NCI-H510A (cell line): ENCODE data around the gene VAV2.

Source experiments
- DNase-seq: peaks from one replicate; lab custom pipeline; 2025; lab: John Stamatoyannopoulos, UW

The VAV2 gene

DNA sequence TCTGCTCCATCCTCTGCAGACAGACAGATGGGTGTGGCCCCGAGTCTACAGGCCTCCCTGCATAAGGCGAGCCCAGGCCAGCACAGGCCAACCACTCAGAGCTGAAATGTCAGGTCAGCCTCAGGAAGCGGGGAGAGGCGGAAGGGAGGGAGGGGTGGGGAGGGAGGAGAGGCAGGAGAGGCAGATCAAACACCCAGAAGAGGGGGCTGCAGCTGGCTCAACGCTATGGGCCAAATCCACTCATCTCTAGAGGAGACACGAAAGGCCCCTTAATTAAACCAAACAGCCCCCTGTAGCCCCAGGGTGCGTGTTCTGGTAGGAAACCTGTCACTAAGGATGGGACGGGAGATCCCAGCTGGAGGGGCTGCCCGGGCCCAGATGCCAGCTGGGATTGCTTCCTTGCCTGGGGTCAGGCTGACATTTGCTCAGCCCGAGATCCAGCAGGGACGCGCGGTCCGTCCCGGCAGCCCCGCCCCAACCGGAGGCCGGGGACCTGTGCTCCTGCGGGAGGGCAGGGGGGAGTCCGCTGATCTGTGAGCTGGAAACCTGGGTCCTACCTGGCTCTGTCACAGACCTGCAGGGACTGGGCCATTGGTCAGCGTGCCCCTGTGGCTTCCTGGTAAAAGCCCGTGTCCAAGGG is 156.7 kb downstream of the VAV2 start:
- peak; percentile 20 for DNase-seq

DNA sequence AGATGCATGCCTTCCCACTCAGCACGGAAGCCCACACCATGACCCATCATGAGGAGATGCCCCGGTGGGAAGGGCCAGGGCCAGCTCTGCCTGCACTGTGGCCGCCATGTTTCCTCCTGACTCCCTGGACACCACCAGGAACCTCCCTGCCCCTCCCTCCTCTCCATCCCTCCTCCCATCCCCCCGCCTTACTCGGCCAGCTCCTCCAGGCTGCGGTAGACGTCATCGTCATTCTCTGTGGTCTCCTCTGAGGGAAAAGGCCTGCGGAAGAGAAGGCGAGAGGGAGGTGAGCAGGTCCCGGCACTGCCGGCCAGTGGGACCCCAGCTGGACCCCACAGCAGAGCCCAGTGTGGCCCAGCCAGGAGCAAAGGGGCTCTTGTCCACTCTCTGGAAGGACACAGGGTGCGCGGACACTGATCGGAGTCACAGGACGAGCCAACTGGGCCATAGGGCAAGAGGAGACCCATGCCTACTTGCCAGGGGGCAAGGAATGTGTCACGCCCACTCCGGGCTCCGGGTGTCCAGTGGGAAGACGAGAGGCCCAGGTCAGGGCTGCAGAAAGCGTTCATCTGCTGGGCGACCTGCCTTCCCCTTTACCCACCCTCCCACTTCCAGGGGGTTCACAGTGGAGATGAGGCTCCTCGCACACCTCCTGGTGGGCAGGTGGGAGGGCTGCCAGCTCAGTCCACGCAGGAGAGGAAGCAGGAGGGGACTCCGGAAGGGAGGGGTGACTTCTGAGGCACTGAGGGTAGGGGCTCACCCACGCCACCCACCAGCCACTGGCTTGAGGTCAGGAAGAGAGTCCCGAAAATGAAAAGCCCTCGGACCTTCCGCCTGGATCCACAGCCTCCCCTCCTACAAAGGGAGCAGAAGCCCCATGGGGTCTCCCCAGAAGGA is 157.8 kb downstream of the VAV2 start:
- DNase-seq, result no peak

DNA sequence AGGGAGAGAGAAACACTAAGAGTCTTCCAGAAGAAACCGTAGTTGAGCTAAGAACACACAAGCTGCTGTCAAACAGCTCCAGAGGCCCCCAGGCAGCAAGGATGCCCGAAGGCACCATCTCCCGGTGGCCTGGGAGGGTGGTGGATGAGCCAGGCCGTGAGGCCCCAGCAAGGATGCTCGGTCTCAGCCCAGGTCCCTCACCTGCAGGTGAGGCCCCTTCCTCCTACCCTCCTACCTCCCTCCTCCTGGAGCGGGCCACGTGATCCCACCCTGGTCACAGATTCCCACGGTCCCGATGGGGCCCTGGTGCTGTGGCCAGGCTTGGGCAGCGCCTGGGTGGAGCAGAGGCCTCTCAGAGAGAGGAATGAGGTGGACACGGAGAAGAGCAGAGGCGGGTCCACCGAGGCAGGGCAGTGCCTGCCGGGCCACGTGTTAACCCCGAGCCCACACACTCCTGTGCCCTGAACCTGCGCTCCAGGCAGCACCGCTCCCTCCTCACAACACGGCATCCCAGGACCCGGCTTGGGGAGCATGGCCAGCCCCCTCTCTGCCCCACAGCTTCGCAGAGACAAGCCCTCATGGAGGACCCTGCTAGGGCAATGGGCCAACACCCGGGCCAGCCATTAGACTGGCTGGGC is 158.6 kb downstream of the VAV2 start:
- no peak for DNase-seq

DNA sequence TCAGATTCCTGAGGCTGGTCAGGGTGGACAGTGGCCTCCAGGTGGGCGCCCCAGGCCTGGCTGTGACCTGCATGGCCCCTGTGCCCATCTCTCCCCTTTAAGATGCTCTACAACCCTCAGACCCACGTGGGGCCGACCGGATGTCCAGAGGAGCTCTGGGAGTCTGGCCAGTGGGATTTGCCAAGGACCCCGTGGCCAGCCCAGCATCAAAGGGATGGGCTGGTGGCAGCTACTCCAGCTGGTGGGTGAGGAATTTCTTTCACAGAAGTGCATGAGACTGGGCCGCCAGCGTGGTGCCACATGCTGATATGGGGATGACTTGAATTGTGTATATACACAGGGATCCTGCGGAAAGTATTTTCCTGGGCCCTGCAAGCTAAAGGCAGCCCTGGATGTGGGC is 159.2 kb downstream of the VAV2 start:
- DNase-seq, result no peak

DNA sequence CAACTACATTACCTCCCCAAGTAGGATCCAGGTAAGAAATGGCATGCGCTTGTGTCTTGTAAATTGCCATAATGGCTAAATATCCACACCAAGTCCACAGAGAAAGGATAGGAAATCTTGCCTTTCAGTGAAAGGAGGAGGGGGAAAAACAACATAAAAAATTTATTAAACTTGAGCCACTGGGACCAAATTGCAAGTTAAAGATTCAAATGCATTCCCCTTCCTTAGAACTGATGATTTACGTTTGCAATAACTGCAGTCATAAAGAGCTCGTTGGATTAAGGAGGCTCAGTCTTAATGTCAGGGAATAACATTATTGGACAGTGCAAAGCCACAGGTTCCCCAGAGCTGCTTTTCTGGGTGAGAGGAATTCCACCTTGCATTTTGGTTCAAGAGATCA is 161.4 kb downstream of the VAV2 start:
- no peak for DNase-seq

DNA sequence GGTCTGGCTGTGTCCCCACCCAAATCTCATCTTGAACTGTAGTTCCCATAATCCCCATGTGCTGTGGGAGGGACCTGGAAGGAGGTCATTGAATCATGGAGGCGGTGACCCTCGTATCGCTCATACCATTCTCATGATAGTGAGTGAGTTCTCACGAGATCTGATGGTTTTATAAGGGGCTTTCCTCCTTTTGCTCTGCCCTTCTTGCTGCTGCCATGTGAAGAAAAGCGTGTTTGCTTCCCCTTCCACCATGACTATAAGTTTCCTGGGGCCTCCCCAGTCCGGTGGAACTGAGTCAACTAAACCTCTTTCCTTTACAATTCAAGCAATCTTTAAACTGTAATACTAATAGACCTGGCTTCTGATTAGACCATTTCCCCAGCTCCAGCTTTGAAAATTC is 161.8 kb downstream of the VAV2 start:
- DNase-seq, result no peak

DNA sequence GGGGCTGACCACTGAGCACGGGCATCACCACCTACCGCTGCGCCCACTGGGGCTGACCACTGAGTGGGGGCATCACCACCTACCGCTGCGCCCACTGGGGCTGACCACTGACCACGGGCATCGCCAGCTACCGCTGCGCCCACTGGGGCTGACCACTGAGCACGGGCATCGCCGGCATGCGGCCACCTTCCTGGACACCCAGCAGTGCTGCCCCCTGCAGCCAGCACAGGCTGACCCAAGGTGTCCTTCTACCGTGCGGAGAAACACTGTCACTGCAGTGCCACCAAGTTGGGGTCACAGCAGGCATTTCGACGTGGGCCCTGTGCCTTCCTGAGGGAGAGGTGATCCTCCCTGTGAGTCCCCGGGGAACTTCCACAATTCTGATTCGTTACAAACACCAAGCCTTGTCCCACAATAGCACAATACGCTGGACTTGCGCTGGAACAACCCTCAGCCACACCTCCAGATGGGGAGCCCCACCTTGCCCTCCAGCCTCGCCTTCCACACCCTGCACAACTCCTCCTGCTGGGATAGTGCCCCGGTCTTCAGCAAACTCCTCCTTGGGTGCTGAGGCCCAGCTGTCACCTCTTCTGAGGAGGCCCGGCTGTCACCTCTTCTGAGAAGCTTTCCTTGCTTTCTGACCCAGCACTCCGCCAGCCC is 163.7 kb downstream of the VAV2 start:
- no peak for DNase-seq

DNA sequence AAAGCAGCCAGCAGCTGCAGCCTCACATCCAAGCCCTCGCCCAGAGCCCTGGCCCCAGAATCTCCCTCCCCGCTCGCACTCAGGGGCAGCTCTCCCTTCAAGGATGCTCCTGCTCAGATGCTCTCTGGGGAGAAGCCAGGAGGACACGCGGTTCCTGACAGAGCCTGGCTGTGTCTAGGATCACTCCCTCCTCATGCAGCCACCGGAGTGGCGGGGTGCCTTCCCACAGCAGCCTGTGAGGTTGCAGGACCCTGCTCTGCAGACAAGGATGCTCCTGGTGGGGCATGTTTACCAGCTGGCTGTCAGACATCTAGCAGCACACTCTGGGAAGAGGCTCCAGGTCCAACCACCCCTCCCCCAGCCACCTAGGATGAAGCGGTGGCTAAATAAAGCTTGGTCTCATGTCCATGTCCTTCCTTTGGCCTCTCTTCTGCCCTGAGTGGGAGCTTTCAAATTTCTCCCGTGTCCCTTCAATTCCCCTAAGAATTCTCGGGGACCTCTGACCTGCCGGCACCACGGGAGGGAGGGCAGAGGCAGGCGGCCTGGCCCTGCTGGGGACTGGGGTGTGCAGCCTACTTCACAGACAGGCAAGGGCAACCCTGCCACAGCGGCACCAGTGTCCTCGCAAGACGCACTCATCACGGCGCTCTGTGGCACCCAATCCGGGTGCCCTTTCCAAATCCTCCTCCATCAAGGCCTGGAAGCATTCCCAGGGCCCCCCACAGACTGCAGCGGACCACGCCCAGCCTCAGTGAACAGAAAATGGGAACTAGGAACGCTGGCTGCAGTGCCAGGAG is 165.6 kb downstream of the VAV2 start:
- DNase-seq, result no peak

DNA sequence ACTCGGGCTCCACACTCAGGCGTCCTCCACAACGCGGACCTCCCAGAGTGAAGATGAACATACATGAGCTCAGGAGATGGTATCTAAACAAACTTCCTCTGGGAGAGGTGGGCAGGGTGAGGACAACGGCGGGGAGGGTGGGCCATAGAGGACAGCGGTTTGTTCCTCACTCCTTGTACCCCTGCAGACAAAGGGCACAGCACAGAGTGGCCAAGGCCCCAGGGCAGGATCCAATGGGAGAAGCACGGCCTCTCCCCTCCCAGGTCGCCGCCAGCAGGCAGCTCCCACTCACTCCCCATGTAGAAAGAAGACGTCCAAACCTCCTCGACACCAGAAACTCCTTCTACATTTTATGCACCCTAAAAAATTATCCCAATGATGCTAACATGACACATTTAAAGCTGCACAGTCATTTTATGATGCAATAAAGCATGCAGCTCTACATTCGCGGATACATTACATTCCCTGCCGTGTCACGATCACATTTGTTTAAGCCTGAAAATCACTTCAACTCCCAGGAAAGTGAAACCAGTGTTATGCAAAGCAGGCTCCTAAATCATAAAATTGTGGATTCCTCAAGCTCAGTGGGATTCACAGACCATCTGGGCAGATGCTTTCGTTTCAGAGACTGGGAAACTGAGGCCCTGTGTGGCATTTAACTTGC is 166.4 kb downstream of the VAV2 start:
- no peak for DNase-seq

DNA sequence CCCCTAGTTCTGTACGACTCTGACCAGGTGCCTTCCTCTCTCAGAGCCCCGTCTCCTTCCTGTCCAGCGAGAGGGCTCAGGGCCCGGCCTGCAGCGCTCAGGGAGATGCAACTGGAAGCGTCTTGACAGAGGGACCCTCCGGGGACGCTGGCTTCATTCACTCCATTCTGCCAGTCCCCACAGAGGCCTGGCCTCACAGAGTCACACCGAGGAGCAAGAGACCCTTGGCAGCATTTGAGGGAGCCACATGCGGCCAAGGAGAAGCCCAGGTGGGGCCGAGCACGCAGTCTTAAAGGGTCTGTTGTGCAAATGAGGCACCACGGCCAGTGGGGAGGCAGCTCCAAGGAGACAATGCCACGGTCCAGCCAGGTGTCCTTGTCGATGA is 167.3 kb downstream of the VAV2 start:
- DNase-seq, result no peak

DNA sequence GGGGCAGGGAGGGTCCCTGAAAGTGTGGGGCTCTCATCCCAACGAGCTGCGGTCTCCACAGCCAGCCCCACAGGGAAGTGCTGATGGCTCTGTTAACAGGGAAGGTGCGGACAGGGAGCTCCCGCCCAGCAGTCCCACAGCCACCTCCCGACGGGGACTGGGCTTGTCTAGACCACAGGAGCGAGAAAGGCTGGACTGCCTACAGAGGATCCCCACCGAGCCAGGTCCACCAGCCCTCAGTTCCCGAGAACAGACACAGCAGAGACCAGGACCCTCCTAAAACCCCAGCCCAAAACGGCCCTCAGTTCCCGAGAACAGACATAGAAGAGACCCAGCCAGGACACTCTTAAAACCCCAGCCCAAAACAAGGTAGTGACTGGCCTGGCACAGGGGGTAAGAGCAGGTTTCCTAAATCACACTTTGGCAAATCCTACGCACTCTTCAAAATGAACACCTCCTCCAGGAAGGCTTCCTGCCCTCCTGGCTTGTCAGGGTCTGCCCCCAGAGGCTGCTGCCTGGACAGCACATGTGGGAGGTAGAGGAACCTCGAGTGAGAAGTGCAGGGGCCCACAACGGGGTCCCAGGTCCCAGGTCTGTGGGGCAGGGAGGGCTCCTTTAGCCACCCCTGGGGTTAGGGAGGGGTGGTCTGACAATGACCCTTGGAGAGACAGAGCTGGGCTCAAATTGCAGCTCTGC is 167.9 kb downstream of the VAV2 start:
- no peak for DNase-seq

DNA sequence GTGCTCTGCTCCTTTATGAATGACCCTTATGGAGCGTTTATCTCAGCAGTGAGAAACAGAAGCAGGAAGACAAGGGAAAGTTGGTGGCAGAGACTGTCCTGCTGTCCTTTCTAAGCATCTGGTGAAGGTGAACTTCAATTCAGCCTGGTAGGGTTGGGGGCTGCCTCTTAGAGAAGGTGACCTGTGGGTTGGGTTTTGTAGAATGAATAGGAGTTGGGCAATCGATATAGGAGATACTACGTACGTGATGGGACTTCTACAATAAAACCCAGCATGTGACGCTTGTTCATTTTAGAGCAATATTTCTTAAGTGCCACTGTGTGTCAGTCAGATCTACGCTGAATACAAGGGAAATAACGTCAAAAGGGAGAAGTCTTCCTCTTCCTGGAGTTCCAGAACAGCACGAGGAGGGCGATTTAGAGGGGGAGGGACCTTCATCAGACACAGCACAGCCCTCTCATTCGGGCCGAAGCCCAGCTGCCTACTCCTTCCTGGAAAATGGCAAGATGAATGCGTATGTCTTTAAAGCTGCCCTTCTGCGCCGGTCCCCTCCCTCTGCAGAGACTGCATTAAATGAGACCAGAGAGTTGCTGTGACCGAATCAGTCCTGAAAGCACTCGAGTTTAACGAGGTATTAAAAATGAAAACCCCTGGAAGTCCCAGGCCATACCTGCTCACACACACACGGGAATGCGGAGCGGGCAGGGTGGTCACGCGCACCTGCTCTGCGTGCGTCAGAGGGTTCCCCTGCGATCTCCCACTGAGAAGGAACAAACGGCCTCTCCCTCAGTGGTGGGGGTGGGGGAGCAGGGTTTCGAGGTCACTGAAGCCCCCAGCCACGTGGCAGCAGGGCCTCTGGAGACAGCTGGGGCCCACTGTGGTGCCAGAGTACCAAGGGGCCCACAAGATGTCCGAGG is 168.7 kb downstream of the VAV2 start:
- DNase-seq, result no peak

DNA sequence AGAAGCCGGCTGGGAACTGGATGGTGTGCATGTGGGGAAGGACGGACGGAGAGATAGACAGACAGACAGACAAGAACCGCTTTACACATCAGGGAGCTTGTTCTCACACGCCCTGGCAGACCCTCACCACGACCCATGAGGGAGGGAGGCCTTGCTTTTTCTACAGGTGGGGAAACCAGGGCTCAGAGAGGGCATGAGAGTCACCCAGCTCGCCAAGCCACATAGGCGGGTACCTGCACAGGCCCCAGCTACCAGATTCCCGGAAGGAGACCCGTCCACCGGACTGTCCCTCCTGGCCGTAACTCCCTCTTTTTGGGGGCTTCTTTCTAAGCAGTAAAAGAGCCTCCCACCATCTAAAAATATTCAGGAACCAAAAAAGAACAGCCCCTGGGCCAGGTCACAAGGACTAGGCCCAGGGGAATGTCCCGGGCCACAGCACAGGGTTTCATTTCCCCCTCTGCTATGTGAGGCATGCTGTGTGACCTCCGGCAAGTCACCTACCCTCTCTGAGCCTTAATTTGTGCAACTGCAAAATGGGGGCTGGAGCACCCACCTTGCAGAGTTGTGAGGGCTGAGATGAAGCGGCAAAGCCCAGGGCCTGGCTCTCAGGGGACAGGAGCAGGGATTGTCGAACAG is 169.6 kb downstream of the VAV2 start:
- no peak for DNase-seq

DNA sequence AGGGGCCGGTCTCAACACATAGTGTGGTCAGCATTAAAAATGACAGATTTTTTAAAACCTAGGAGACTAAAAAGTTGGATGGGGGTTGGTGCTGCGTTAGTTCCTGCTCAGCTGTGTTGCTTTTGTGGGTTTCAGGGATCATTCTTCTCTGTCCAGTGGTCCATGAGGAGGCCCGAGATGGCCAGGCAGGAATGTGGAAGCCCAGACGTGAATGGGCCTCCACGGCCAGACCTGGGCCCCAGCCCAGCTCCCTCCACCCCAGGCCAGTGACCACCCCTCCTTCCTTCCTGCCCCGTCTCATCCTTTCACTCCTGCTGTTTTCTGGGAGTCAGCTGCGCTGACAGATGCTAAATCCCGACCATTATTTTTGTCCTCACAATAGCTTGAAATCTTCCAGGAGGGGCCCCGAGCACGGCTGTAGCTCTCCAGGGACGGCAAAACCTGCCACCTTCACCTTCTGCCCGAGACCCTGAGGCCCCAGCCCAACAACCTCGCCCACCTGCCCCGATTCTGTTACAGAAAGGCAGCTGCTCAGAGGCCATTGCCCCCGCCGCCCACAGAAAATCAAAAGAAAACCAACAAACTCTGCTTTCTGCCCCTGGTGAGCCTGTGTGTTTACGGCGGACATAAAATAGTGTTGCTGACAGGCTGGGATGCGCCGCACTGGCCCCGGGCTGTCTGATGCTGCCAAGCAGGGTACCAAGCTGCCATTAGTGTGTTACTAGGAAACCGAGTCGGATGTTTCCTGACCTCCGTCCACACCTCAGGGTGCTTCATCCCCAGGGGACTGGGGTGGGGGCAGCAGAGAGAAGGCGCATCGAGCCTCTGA is 170.3 kb downstream of the VAV2 start:
- no peak for DNase-seq

DNA sequence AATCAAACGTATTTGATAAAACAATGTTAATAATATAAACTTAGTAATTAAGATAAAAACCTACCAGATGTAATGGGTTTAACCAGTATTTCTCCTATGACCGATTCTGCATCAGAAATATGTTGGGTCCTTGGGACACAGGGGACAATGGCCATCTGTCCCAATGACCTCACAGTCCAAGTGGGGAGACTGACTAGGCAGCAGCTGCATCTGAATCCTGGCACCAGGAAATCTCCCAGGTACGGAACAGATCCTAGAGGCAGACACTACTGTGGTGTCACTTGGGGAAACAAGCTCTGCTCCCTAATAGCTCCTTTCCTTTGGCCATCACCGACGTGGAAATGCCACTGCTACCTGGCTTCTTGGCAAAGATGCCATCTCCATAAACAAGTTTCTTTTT is 172.2 kb downstream of the VAV2 start:
- no peak for DNase-seq

DNA sequence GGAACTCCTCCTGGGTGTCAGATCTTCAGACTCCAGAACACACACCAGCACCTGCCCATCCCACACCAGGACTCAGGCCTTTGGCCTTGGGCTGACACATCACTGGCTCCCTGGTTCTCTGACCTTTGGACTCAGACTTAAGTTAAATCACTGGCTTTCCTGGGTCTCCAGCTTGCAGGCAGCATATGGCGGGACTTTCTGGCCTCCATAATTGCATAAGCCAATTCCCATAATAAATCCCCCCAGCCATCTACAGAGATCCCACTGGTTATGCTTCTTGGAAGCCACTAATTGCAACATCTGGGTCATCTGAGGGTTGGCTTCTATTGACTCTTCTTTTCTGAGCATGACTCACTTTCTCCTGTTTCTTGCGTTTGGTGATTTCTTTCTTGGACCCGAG is 173.7 kb downstream of the VAV2 start:
- no peak for DNase-seq

DNA sequence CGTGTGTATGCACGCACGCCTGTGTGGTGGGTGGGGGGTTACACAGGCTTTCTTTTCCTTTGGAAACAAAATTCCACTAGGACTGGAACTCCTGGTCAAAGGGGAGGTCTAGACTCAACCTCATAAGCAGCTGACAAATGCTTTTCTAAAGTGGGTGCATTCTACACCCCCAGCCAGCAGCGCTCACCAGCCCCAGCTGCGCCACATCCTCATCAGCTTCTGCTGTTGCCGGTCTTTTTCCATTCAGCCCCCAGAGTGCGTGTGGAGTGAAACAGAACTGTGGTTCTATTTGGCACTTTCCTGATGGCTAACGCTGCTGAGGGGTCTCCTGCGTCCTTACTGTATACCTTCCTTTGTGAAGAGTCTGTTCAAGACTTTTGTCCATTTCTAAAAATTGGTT is 176.3 kb downstream of the VAV2 start:
- no peak for DNase-seq

DNA sequence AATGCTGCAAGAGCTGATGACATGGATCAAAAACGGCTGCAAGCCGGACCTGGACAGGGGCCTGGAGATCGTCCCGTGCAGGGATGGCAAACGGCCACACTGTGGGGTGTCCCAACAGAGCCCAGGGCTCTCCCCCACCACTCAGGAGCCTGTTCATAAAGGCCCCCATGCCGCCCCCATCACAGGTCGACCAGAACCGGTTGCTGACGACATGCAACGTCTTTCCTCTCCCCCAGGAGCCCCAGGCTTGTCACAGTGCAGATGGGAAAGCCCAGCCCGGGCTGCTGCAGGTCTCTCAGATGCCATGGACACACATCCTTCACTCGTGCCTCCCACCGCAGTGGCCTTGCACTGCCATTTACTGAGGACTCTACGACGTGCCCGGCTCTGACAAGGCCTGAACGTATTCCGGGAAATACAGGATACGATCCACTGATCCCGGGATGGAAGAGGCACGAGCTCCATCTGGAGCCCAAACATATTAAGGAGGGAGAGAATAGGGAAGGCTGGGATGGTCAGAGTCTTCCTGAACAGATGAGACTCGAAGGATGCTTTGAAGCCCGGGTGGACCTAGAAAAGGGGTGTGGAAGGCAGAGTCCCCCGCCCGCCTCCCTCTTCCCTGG is 177.4 kb downstream of the VAV2 start:
- no peak for DNase-seq
